ENCODE data around the gene NHEJ1.

DNA sequence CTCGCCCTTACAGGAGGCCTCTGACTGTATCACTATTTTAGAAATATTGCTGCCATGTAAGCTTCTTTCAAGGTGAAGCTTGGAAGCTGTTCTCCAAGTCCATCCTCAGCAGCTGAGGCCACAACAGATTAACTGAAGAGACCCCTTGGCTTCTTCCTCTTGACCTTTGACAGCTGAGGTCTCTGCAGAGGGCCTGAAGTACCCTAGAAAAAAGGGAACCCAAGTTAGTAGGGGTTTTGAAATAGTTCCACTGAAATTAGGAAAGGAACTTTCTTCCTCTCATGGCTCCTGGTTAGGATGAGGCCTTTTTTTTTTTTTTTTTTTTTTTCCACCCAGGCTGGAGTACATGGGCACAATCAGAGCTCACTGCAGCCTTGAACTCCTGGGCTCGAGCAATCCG is 84.4 kb downstream of the NHEJ1 start:
- TF ChIP-seq CTCF (conservative IDR thresholded peaks at IDR 0.05 in 1 of 2, IDR thresholded peaks at IDR 0.05 in 1 of 2; ENCODE audit: low read depth in 1 of 2, low read length in 2 of 2) (no peak), EZH2 (IDR thresholded peaks at IDR 0.05; ENCODE audit: low read length, missing control alignments) (no peak)

Measured in fibroblast of lung (primary cell).